ENCODE data around the gene SGO2. TPM values are rescaled to one million over a fixed set of nuclear protein-coding genes. Genes with fewer than 3 reads are reported as not detected.

The SGO2 gene, protein sequence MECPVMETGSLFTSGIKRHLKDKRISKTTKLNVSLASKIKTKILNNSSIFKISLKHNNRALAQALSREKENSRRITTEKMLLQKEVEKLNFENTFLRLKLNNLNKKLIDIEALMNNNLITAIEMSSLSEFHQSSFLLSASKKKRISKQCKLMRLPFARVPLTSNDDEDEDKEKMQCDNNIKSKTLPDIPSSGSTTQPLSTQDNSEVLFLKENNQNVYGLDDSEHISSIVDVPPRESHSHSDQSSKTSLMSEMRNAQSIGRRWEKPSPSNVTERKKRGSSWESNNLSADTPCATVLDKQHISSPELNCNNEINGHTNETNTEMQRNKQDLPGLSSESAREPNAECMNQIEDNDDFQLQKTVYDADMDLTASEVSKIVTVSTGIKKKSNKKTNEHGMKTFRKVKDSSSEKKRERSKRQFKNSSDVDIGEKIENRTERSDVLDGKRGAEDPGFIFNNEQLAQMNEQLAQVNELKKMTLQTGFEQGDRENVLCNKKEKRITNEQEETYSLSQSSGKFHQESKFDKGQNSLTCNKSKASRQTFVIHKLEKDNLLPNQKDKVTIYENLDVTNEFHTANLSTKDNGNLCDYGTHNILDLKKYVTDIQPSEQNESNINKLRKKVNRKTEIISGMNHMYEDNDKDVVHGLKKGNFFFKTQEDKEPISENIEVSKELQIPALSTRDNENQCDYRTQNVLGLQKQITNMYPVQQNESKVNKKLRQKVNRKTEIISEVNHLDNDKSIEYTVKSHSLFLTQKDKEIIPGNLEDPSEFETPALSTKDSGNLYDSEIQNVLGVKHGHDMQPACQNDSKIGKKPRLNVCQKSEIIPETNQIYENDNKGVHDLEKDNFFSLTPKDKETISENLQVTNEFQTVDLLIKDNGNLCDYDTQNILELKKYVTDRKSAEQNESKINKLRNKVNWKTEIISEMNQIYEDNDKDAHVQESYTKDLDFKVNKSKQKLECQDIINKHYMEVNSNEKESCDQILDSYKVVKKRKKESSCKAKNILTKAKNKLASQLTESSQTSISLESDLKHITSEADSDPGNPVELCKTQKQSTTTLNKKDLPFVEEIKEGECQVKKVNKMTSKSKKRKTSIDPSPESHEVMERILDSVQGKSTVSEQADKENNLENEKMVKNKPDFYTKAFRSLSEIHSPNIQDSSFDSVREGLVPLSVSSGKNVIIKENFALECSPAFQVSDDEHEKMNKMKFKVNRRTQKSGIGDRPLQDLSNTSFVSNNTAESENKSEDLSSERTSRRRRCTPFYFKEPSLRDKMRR
- total RNA-seq (1 to 10 TPM; 3.6 to 7.2 TPM), polyA plus RNA-seq (ENCODE audit: insufficient read length in 6 of 6) (10 to 100 TPM; 11.7 to 26.2 (median 15.5) TPM)
- long read RNA-seq, donor 1, full-length matches to known transcripts = 1 of 9 reads
- long read RNA-seq, donor 1, partial matches to known transcripts = 8 of 9 reads
- long read RNA-seq, donor 1, other reads (novel, unspliced or antisense) = 0 of 9 reads
- long read RNA-seq, donor 2, partial matches to known transcripts = 0 of 1 reads
- long read RNA-seq, donor 2, other reads (novel, unspliced or antisense) = 0 of 1 reads
- long read RNA-seq, donor 3, partial matches to known transcripts = 7 of 7 reads
- long read RNA-seq, donor 3, other reads (novel, unspliced or antisense) = 0 of 7 reads
- long read RNA-seq, donor 4, partial matches to known transcripts = 6 of 6 reads
- long read RNA-seq, donor 4, other reads (novel, unspliced or antisense) = 0 of 6 reads
- long read RNA-seq, donor 5, full-length matches to known transcripts = 1 of 1 reads
- long read RNA-seq, donor 5, partial matches to known transcripts = 0 of 1 reads
- long read RNA-seq, donor 5, other reads (novel, unspliced or antisense) = 0 of 1 reads
- long read RNA-seq, donor 6, partial matches to known transcripts = 12 of 12 reads
- long read RNA-seq, donor 6, other reads (novel, unspliced or antisense) = 0 of 12 reads
- long read RNA-seq, donor 7, full-length matches to known transcripts = 1 of 1 reads
- long read RNA-seq, donor 7, partial matches to known transcripts = 0 of 1 reads
- long read RNA-seq, donor 7, other reads (novel, unspliced or antisense) = 0 of 1 reads
- long read RNA-seq, donor 8 = 0 reads
- long read RNA-seq, donor 9 = 0 reads
- long read RNA-seq, donor 10, partial matches to known transcripts = 0 of 1 reads
- long read RNA-seq, donor 10, other reads (novel, unspliced or antisense) = 1 of 1 reads
- long read RNA-seq, donor 11, partial matches to known transcripts = 20 of 20 reads
- long read RNA-seq, donor 11, other reads (novel, unspliced or antisense) = 0 of 20 reads
- long read RNA-seq, donor 12, partial matches to known transcripts = 0 of 1 reads
- long read RNA-seq, donor 12, other reads (novel, unspliced or antisense) = 0 of 1 reads

GRCh38 chr2:200525882-200526651, at the start of gene SGO2:
Gene SGO2 (plus strand): TSS chr2:200526207. CDS start chr2:200532976, 6,769 bp downstream.
- H3K27me3 ChIP-seq = no peaks in the 10 kb centered on the region
- peak within 1 kb of the TSS; percentile 68 to 84 for H3K4me3 ChIP-seq
- DNase-seq = peak; percentile 91 to 99 (median 96)
- intact Hi-C loops (cut with DNase I) = no loop called here
- peak; percentile 100 for ATAC-seq
- no peaks in the 10 kb centered on the region for H3K9me3 ChIP-seq
- peaks cover 6 to 12% of the 10 kb centered on the region in 2 donors for H3K4me1 ChIP-seq
- TF ChIP-seq, protein P1, sequence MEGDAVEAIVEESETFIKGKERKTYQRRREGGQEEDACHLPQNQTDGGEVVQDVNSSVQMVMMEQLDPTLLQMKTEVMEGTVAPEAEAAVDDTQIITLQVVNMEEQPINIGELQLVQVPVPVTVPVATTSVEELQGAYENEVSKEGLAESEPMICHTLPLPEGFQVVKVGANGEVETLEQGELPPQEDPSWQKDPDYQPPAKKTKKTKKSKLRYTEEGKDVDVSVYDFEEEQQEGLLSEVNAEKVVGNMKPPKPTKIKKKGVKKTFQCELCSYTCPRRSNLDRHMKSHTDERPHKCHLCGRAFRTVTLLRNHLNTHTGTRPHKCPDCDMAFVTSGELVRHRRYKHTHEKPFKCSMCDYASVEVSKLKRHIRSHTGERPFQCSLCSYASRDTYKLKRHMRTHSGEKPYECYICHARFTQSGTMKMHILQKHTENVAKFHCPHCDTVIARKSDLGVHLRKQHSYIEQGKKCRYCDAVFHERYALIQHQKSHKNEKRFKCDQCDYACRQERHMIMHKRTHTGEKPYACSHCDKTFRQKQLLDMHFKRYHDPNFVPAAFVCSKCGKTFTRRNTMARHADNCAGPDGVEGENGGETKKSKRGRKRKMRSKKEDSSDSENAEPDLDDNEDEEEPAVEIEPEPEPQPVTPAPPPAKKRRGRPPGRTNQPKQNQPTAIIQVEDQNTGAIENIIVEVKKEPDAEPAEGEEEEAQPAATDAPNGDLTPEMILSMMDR (IDR thresholded peaks at IDR 0.05) = no peak
- H3K36me3 ChIP-seq = no peaks in the 10 kb centered on the region
- H3K27ac ChIP-seq = peak within 1 kb of the TSS; percentile 57 to 68

GRCh38 chr2:200476836-200477235, 49.2 kb upstream of the SGO2 start:
- Histone ChIP-seq H3K27ac (no peak overlapping the region), H3K4me1 (peaks cover 0 to 9% of the 10 kb centered on the region in 2 donors), H3K27me3 (no peaks in the 10 kb centered on the region), H3K4me3 (no peak overlapping the region), H3K9me3 (no peaks in the 10 kb centered on the region), H3K36me3 (peaks cover 0 to 59% of the 10 kb centered on the region in 2 donors)
- TF ChIP-seq, protein P1 (IDR thresholded peaks at IDR 0.05) = no peak
- ATAC-seq (no peak), DNase-seq (no peak)
- intact Hi-C loops (cut with DNase I) = no loop called here

DNA sequence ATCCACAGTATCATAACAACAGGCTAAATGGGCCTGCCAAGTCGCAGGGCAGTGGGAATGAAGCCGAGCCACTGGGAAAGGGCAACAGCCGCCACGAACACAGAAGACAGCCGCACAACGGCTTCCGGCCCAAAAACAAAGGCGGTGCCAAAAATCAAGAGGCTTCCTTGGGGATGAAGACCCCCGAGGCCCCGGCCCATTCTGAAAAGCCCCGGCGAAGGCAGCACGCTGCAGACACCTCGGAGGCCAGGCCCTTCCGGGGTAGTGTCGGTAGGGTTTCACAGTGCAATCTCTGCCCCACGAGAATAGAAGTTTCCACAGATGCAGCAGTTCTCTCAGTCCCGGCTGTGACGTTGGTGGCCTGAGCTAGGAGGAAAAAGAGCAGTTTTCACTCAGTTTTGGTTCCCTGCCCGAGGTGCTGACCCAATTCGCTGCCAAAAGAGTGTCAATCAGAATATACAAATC, 48.3 kb upstream of the SGO2 start:
- H3K36me3 ChIP-seq = peaks cover 0 to 51% of the 10 kb centered on the region in 2 donors
- TF ChIP-seq, protein P1 (IDR thresholded peaks at IDR 0.05) = no peak
- no peaks in the 10 kb centered on the region for H3K27me3 ChIP-seq
- ATAC-seq (no peak), DNase-seq (no peak)
- H3K9me3 ChIP-seq = no peaks in the 10 kb centered on the region
- H3K4me3 ChIP-seq = no peak overlapping the region
- peaks cover 0 to 9% of the 10 kb centered on the region in 2 donors for H3K4me1 ChIP-seq
- intact Hi-C loops (cut with DNase I) = no loop called here
- no peak overlapping the region for H3K27ac ChIP-seq
